NCI-H526 treated with DMSO at 0.1 percent for 48 hours (cell line): Measurements from ENCODE around the gene SAFB.
"Not testable (repeated sequence)": the region's sequence is repeated elsewhere in the genome, so short reads cannot be mapped to it uniquely, and the experiment has no call there.

Source experiments
- DNase-seq: peaks from one replicate; lab custom pipeline; 2025; lab: John Stamatoyannopoulos, UW

The SAFB gene

DNA sequence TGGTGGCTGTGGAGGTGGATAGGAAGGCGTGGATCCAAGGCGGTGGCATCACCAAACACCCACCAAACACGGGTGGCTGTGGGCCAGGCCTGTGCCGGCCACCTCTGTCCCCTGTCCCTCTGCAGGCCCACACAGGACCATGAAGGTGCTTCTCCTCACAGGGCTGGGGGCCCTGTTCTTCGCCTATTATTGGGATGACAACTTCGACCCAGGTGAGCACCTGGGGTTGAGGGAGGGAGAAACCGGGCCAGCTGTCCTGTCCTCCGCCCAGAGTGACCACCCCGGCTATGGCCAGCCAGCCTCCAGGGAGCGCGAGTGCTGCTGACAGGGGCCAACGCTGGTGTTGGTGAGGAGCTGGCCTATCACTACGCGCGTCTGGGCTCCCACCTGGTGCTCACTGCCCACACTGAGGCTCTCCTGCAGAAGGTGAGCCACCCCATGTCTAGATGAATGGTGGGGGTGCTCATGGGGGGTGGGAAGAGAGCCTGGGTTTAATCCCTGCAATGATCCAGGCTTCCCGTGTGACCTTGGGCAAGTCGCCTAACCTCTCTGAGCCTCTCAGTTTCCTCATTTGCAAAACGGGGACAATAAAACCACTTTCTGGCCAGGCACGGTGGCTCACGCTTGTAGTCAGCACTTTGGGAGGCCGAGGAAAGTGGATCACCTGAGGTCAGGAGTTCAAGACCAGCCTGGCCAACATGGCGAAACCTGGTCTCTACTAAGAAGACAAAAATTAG is 62.0 kb downstream of the SAFB start:
- no peak for DNase-seq

- no peak for DNase-seq
These were observed 63.4 kb downstream of the SAFB start for GRCh38 chr19:5686326-5686646.

GRCh38 chr19:5686647-5687359 is 63.9 kb downstream of the SAFB start:
- peak; percentile 42 for DNase-seq

DNA sequence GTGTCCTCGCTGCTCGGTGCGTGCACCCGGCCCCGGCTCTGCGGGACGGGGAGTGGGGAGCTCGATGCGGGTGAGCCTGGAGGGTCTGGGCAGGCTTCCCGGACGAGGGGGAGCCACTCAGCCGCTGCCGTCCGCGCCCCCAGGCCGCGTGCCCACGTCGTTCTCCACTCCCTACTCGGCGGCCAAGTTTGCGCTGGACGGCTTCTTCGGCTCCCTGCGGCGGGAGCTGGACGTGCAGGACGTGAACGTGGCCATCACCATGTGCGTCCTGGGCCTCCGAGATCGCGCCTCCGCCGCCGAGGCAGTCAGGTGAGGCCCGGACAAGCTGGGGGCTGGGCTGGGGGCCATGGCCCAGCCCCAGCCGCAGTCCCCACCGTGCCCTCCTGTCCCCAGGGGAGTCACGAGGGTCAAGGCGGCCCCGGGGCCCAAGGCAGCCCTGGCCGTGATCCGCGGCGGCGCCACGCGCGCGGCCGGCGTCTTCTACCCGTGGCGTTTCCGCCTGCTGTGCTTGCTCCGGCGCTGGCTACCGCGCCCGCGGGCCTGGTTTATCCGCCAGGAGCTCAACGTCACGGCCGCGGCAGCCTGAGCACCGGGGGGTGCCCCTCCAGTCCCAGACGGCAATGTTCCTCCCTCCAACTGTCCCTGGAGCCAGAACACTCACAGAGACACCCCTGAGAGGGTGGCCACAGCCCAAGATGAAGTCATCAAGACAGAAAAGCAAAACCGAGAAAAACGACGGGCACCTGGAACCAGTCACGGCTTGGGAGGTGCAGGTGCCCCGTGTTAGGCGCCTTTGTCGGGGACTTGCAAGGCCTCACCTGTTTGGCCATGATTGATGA is 64.7 kb downstream of the SAFB start:
- no peak for DNase-seq

DNA sequence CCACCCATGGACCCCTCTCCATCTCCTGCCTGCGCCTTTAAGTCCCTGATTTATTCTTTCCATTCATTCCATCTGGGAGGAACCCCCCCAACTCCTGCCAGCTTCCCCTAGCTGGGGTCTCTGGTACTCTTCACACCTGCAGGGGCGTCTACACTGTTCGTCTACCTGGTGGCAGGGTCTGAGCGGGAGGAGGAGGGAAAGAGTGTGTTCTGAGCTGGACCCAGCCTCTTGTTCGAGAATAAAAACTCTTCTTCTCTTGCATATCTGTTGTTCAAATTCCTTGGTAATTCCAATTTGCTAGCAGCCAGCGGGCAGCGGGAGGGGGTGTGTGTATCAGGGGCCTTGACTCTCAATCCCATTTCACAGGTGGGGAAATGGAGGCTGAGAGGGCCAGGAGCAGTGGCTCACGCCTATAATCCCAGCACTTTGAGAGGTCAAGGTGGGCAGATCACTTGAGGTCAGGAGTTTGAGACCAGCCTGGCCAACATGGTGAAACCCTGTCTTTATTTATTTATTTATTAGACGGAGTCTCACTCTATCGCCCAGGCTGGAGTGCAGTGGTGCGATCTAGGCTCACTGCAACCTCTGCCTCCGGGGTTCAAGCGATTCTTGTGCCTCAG is 65.5 kb downstream of the SAFB start:
- DNase-seq = not testable (repeated sequence)

DNA sequence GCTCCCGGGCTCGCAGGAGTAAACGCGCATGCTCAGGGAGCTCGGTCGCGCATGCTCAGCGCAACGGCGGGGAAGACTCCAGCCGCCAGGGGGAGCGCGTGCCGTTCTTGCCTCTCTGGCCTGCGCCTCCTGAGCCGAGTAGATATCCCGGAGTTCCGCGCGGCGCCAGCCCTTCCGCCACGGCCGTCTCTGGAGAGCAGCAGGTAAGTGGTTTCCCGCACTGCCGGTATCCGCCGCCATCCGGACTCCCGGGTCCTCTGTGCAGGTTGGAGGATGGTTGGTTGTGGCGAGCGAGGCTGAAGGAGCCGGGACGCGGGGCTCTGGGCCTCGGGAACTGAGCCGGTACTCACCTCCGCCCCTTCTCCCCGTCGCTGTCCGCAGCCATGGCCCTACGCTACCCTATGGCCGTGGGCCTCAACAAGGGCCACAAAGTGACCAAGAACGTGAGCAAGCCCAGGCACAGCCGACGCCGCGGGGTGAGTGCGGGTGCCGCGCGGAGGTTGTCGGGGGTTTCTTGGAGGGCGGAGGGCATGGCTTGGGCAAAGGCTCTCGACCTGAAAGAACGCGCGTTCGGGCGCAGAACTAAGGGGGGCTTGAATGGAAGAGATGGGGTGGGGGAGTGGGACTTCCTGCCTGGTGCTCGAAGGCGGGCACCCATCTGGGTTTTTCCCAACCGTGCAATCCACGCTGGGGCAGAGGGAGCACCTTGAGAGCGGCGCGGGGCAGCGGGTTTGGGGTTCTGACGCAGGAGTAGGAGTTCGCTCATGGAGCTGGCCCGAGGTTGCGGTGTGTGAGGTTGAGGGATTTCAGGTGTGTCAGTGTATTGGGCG is 67.5 kb downstream of the SAFB start, which contains the start of gene RPL36:
Gene RPL36 (plus strand): TSS at position 171 of the 830 bp plus-strand sequence. CDS start 213 bp downstream, at position 384.
- peak; percentile 73 for DNase-seq

GRCh38 chr19:5690955-5691821 is 68.3 kb downstream of the SAFB start:
- DNase-seq = no peak

- no peak for DNase-seq
These were observed 69.2 kb downstream of the SAFB start for GRCh38 chr19:5691822-5692722.

DNA sequence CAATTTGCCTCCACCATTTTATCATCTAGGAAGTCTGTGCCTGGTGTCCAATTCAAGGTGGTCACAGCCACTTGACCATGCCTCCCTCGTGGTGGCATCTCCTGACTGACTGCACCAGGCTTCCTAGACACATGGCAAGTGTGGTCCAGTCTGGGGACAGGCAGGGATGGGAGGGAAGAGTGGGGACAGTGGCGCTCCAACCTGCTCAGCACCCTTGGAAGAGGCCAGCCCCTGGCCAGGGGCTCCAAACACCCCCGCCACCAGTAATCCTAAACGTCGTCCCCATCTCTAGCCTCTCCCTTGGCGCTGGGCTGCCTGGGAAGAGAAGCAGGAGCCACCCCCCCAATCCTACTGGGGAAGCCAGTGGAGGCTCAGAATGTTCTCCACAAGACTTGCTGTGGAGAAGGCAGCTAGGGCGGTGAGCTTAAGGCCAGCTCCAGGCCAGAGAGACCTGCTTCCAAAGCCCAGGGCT is 69.9 kb downstream of the SAFB start:
- no peak for DNase-seq

- DNase-seq = no peak
These were observed 70.6 kb downstream of the SAFB start for GRCh38 chr19:5693195-5694166.

DNA sequence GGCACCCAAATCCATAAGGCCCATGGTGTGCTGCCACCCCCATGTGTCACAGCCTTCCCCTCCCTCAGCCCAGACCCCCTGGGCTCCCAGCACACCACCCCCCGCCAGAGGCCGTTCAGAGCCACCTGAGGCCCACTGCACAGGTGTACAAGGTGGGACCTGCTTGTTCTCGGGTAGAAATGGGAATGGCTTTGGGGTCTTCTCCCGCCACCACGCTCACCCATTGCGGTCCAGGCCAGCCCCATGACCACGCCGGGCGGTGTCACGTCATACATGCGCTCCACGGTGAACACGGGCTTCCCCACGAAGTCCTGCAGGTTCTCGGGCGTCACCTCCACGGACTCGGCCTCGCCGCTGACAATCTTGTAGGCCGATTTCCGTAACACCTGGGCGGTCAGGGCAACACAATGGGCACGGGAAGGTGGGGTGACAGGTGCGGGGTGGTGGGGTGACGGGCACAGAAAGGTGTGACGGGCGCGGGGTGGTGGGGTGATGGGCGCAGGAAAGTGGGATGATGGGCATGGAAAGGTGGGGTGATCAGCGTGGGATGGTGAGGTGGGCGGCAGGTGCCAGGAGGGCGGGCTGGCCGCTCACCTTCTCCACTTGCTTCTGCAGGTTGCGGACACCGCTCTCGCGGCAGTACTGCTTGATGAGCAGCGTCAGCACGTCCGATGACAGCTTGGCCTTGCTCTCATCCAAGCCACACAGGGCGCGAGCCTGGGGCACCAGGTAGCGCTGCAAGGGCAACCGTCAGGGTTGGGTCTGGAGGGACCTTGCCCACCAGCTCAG is 71.5 kb downstream of the SAFB start:
- DNase-seq = no peak

DNA sequence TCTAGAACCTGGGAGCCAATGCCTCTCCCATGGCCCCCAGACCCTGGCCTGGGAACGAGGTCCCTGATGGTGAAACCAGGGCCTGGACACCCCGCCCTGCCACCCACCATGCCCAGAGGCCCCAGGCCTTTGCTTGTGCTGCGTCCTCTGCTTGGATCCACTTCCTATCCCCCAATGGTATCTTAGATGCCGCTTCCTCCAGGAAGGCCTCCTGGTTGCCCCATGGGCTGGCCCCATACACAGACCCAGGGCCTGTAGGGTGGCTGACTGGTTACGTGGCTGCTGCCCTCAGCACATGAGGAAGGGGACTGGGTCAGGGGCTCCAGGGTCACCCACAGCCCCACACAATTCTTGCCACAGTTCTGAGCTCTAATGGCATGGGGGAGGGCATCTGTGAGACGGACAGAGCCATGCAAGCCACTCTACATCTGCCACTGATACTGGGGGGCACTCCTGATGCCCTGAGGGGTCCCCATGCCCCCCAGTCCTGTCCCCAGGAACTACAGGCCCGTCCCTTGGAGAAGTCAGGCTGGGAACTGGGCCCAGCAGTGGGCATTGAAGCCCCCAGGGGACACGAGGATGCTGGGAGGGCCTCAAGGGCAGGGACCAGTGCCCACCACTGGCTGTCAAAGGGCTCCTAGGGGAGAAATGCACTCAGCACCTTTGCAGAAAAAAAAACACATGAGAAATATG is 72.2 kb downstream of the SAFB start:
- DNase-seq = no peak

DNA sequence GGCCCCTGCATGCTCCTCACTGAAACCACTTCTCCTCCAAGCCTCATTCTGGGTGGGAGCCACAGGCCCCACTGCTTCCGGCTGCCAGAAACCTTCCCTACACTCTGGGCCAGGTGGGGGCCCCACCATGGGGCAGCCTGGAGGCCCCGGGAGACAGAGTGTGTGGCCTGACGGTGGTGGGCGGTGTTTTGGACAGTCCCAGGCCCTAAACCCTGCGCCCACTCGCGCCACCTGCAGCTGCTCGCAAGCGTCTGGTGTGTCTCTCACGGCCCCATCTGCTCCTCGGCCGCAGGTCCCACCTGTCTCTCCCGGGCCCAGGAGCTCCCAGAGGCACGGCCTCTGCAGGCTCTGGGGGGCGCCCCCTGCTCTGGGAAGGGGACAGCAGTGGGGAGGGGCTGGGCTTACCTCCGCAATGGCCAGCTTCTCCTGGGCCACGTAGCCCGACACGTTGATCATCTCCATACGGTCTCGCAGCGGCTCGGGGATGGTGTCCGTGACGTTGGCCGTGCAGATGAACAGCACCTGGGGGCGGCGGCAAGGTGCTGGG is 72.8 kb downstream of the SAFB start:
- DNase-seq = no peak

- DNase-seq = no peak
These were observed 73.5 kb downstream of the SAFB start for GRCh38 chr19:5696196-5697021.
